HG02623 (cell line): ENCODE measurements around the gene HNRNPAB.

Source experiments
- ATAC-seq: cut with Tn5 transposase; IDR thresholded peaks from one replicate; pipeline ENCODE4 v1.9.1; 2021; ENCODE audit warnings: moderate library complexity; ENCODE audit not compliant: unreplicated experiment

HNRNPAB gene

GRCh38 chr5:178211095-178212048, 7.0 kb downstream of the HNRNPAB start:
- ATAC-seq = no peak

GRCh38 chr5:178212241-178213002, 8.1 kb downstream of the HNRNPAB start:
- ATAC-seq = no peak

GRCh38 chr5:178213003-178213461, 8.7 kb downstream of the HNRNPAB start:
- ATAC-seq = no peak

- ATAC-seq = no peak
Observed at GRCh38 chr5:178213748-178214151, 9.4 kb downstream of the HNRNPAB start.

GRCh38 chr5:178214160-178214803, 9.9 kb downstream of the HNRNPAB start:
- no peak for ATAC-seq

GRCh38 chr5:178215280-178216002, 11.1 kb downstream of the HNRNPAB start:
- ATAC-seq = no peak

- ATAC-seq = no peak
Observed at GRCh38 chr5:178216088-178216534, 11.8 kb downstream of the HNRNPAB start.

- no peak for ATAC-seq
Observed at GRCh38 chr5:178216779-178217178, 12.4 kb downstream of the HNRNPAB start.

- ATAC-seq = no peak
Observed at GRCh38 chr5:178218237-178218776, 14.0 kb downstream of the HNRNPAB start.

GRCh38 chr5:178218827-178219226, 14.5 kb downstream of the HNRNPAB start:
- no peak for ATAC-seq

GRCh38 chr5:178221282-178221681, 16.9 kb downstream of the HNRNPAB start:
- ATAC-seq = no peak

- no peak for ATAC-seq
Observed at GRCh38 chr5:178221853-178222252, 17.5 kb downstream of the HNRNPAB start.

GRCh38 chr5:178222292-178222691, 18.0 kb downstream of the HNRNPAB start:
- ATAC-seq = no peak

GRCh38 chr5:178223196-178223773, 19.0 kb downstream of the HNRNPAB start:
- no peak for ATAC-seq

- ATAC-seq = no peak
Observed at GRCh38 chr5:178223828-178224335, 19.5 kb downstream of the HNRNPAB start.

GRCh38 chr5:178224403-178224802, 20.1 kb downstream of the HNRNPAB start:
- ATAC-seq = no peak

GRCh38 chr5:178225174-178225573, 20.8 kb downstream of the HNRNPAB start:
- no peak for ATAC-seq

GRCh38 chr5:178227138-178227659, 22.9 kb downstream of the HNRNPAB start:
- no peak for ATAC-seq

- no peak for ATAC-seq
Observed at GRCh38 chr5:178227929-178228328, 23.6 kb downstream of the HNRNPAB start.
